Neural cell (in vitro differentiated cells): Measurements from ENCODE around the gene CYP2U1. TPM values are rescaled to one million over a fixed set of nuclear protein-coding genes. Genes with fewer than 3 reads are reported as not detected.

Experiments used
- polyA plus RNA-seq: library from polyadenylated mRNA; depleted of rRNA; stranded (reverse); fragments of >200 nt; gene quantifications from 2 replicates; pipeline ENCODE4 v1.2.3, GENCODE V29; 2014

Gene CYP2U1
- polyA plus RNA-seq, 1 donor from 2014 or later, result 8.8 TPM

Other genes starting within 250 kb of the CYP2U1 start
- gene PAPSS1, start 211.3 kb upstream of the CYP2U1 start, polyA plus RNA-seq, result 204 and 216 TPM in 2 replicates
- gene SGMS2, start 106.6 kb upstream of the CYP2U1 start, polyA plus RNA-seq, result 0.15 TPM in 1 of 2 replicates, not detected in the other
- gene HADH, start 58.3 kb downstream of the CYP2U1 start, polyA plus RNA-seq, result 25.7 and 29.6 TPM in 2 replicates
- gene LEF1, start 237.4 kb downstream of the CYP2U1 start, polyA plus RNA-seq, result 0.60 and 0.78 TPM in 2 replicates